Fibroblast of the aortic adventitia (primary cell): ENCODE results near the gene C11orf97. TPM values are rescaled to one million over a fixed set of nuclear protein-coding genes. Genes with fewer than 3 reads are reported as not detected.
"Not testable (repeated sequence)": the region's sequence is repeated elsewhere in the genome, so short reads cannot be mapped to it uniquely, and the experiment has no call there.

Source experiments
- DNase-seq: peaks from one replicate; pipeline ENCODE4 v3.0.0-alpha.2; 2010; ENCODE audit warnings: low read depth
- H3K4me3 ChIP-seq: 2 replicates; pipeline ENCODE4 v1.5.1; 2011; ENCODE audit warnings: low read depth, mild to moderate bottlenecking, control low read depth, low read length, moderate library complexity
- total RNA-seq: library from RNA; depleted of rRNA; stranded (reverse); fragments of >200 nt; gene quantifications from 2 replicates; pipeline ENCODE4 v1.2.3, GENCODE V29; 2012; ENCODE audit warnings: low replicate concordance
- TF ChIP-seq, protein P1 (sequence below): IDR thresholded peaks from 2 replicates; pipeline ENCODE4 v1.5.1; 2011; ENCODE audit warnings: mild to moderate bottlenecking, low read length, control low read depth, inconsistent platforms; ENCODE audit not compliant: insufficient read depth

C11orf97 gene
- total RNA-seq, 1 donor: not detected

DNA sequence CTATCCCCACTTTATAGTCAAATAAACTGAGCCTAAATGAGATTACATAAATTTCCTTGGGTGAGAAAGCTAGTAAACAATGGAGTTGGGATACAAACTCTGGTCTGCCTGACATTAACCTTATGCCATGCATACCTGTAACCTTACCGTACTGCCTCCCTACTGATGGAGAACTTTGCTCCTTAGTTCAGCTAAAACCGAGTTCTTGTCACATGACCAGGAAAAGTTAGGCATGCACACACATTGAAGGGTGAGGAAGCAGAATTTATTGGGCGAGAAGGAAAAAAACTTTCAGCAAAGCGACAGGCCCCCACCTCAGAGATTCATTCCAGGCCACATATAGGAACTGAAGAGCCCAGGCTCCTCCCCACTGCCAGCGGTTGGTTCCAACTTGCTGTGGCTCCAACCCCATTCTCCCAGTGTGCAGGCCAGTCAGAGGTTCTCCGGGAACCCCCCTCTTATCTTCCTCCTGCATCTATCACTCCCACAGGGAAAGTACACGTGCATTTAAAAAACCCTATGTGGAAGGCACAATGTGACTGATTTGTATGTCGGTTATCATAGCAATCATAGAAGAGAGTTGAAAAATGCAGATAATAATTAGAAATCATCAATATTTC is 51.7 kb downstream of the C11orf97 start:
- H3K4me3 ChIP-seq: no peak overlapping the region
- TF ChIP-seq, protein P1, sequence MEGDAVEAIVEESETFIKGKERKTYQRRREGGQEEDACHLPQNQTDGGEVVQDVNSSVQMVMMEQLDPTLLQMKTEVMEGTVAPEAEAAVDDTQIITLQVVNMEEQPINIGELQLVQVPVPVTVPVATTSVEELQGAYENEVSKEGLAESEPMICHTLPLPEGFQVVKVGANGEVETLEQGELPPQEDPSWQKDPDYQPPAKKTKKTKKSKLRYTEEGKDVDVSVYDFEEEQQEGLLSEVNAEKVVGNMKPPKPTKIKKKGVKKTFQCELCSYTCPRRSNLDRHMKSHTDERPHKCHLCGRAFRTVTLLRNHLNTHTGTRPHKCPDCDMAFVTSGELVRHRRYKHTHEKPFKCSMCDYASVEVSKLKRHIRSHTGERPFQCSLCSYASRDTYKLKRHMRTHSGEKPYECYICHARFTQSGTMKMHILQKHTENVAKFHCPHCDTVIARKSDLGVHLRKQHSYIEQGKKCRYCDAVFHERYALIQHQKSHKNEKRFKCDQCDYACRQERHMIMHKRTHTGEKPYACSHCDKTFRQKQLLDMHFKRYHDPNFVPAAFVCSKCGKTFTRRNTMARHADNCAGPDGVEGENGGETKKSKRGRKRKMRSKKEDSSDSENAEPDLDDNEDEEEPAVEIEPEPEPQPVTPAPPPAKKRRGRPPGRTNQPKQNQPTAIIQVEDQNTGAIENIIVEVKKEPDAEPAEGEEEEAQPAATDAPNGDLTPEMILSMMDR: no peak
- no peak for DNase-seq

GRCh38 chr11:94567181-94567670 is 55.0 kb downstream of the C11orf97 start, which contains the start of gene PIWIL4:
Gene PIWIL4, plus strand, starts transcription at chr11:94567368. Its CDS starts 151 bp downstream, at chr11:94567519.
- DNase-seq: no peak
- TF ChIP-seq, protein P1: no peak
- H3K4me3 ChIP-seq: no peak within 1 kb of the TSS

DNA sequence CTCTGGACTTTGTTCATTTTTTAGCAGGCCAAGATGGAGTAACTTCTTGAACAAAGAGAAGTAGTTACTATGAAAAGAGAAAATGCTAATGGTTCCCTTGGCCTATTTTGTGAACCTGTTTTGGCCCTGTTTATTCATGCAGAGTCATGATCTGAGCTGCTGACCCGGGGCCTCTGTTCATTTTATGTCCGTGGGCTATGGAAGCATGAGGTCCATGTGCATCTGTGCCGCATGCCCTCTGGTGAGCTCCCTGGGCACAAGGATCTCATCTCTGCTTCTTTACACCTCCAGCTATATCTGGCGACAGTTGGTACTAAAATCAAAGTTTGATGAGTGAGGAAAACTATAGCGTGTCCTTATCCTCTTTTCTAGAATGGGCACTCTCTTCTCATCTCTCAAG is 55.9 kb downstream of the C11orf97 start:
- no peak for DNase-seq
- no peak overlapping the region for H3K4me3 ChIP-seq
- TF ChIP-seq, protein P1: no peak

DNA sequence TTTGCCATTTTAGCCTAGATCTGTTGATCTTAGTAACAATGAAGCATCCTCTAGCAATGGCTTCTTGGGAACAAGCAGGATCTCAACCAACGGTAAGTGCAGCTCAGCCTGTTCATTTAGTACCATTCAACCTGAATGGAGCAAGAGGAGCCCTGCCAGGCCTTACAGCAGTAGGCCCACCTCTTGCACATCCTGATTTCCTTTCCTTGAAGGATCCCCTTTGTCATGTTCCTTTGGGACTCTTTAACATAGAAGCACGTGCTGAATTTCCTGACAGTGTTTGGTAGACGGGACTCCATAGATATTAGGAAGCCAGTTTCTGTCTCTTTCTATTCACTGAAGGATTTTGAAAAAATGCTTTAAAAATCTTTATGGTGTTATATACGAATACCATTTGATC is 56.5 kb downstream of the C11orf97 start:
- no peak for DNase-seq
- TF ChIP-seq, protein P1: no peak

DNA sequence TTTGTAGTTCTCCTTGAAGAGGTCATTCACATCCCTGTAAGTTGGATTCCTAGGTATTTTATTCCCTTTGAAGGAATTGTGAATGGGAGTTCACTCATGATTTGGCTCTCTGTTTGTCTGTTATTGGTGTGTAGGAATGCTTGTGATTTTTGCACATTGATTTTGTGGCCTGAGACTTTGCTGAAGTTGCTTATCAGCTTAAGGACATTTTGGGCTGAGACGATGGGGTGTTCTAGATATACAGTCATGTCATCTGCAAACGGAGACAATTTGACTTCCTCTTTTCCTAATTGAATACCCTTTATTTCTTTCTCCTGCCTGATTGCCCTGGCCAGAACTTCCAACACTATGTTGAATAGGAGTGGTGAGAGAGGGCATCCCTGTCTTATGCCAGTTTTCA is 60.7 kb downstream of the C11orf97 start:
- not testable (repeated sequence) for DNase-seq, H3K4me3 ChIP-seq

More for the DNA sequence above, 56.5 kb downstream of the C11orf97 start:
- no peak overlapping the region for H3K4me3 ChIP-seq

DNA sequence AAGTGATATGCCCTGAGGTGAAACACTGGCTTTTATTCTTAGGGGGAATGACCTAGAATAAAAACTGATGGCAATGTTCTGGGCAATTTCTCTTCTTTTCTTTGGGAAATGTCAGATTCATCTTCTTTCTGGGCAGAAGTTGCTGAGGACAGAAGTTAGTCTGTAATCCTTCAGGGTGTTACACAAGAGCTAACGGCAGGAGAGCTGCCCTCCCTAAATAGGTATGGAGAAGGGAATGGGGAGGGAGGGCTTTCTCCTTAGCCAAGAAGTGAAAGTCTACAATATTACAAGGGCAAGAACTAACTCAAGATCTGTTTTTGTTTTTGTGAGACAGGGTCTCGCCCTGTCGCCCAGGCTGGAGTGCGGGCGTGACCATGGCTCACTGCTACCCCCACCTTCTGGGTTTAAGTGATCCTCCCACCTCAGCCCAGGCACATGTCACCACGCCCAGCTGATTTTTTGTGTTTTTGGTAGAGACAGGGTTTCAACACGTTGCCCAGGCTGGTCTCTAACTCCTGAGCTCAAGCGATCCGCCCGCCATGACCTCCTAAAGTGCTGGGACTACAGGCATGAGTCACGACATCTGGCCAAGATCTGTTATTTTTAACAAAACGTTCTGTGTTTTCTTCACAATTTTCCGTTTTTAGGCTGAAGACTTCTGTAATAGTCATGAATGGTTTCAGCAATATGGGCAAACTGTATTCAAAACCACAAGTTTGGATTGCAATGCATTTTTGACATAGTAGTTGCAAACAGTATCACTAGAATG is 62.1 kb downstream of the C11orf97 start:
- TF ChIP-seq, protein P1: no peak
- no peak overlapping the region for H3K4me3 ChIP-seq
- DNase-seq: peak; percentile 74

DNA sequence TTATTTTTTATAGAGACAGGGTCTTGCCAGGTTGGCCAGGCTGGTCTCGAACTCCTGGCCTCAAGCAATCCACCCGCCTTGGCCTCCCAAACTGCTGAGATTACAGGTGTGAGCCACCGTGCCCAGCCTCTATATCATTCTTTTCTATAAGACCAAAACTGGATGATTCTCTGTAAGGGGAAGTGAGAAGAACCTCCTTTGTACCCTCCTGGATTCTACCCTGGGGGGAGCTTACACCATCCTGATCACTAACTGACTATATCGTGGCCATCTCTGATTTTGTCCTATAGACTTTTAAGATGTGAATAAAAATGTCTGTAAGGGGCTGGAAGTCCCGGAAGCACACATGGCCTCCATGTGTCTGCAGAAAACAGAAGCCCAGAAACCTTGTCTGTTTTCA is 64.0 kb downstream of the C11orf97 start:
- DNase-seq: no peak
- no peak overlapping the region for H3K4me3 ChIP-seq
- TF ChIP-seq, protein P1: no peak
